Panc1 (cell line): ENCODE results near the gene NTNG1. TPM values are rescaled to one million over a fixed set of nuclear protein-coding genes. Genes with fewer than 3 reads are reported as not detected.

Source experiments
- ATAC-seq: fragments of 200-7000 bp; cut with Tn5 transposase; 2 replicates; pipeline ENCODE4 v1.9.1; 2020; ENCODE audit warnings: mild to moderate bottlenecking, moderate library complexity
- BruUV-seq: library from RNA; stranded (reverse); fragments of 400-500 nt; replicated peaks from 2 replicates; lab custom pipeline; 2021; lab: Mats Ljungman, UMichigan
- CTCF ChIA-PET: fragments of 300-600 bp; sonication (Branson Sonifier 250); formaldehyde crosslinking; loops from one replicate; lab custom pipeline; 2022; ENCODE audit warnings: antibody characterized with exemption; lab: Charles Lee
- POLR2A ChIA-PET: fragments of 300-600 bp; sonication (Branson Sonifier 250); formaldehyde crosslinking; loops from one replicate; lab custom pipeline; 2022; ENCODE audit warnings: antibody characterized with exemption; lab: Charles Lee
- DNase-seq: peaks from one replicate; pipeline ENCODE4 v3.0.0-alpha.2; 2010; ENCODE audit warnings: low read depth, low spot score
- H3K27ac ChIP-seq: 2 replicates; pipeline ENCODE4 v1.5.1; 2011; ENCODE audit warnings: mild to moderate bottlenecking, low read length, inconsistent platforms
- H3K27me3 ChIP-seq: fragments of 200-500 bp; sonication (Bioruptor generic); 2 replicates; pipeline ENCODE4 v1.6.0; 2014; ENCODE audit warnings: low read length, inconsistent platforms; ENCODE audit not compliant: control insufficient read depth, insufficient read depth
- H3K36me3 ChIP-seq: fragments of 200-500 bp; sonication (Bioruptor generic); 2 replicates; pipeline ENCODE4 v1.5.1; 2014; ENCODE audit warnings: inconsistent platforms, mild to moderate bottlenecking, low read length, moderate library complexity; ENCODE audit not compliant: control insufficient read depth, insufficient read depth
- H3K4me1 ChIP-seq: 2 replicates; pipeline ENCODE4 v1.5.1; 2011; ENCODE audit warnings: inconsistent platforms, mild to moderate bottlenecking, low read length, moderate library complexity; ENCODE audit not compliant: control insufficient read depth, insufficient read depth
- H3K4me3 ChIP-seq, 2 experiments: 2 replicates each; pipeline ENCODE4 v1.5.1; 2011 to 2012; ENCODE audit warnings: low read depth in 2 of 2, low read length in 2 of 2, mild to moderate bottlenecking in 2 of 2, inconsistent platforms in 1 of 2, moderate library complexity in 1 of 2
- H3K9me3 ChIP-seq: fragments of 200-500 bp; sonication (Bioruptor generic); 2 replicates; pipeline ENCODE4 v1.5.1; 2014; ENCODE audit warnings: low read depth, mild to moderate bottlenecking, inconsistent platforms, low read length, moderate library complexity; ENCODE audit not compliant: control insufficient read depth, insufficient read depth
- CTCF ChIP-seq: fragments of 450-650 bp; IDR thresholded peaks from 2 replicates; pipeline ENCODE4 v1.5.1; 2017; ENCODE audit warnings: mild to moderate bottlenecking
- POLR2AphosphoS5 ChIP-seq: IDR thresholded peaks from 2 replicates; pipeline ENCODE4 v1.6.1; 2012; ENCODE audit warnings: mild to moderate bottlenecking, low read depth, low read length, moderate library complexity
- REST ChIP-seq, 2 experiments: IDR thresholded peaks; 2 replicates each; pipeline ENCODE4 v1.6.1; 2011 to 2012; ENCODE audit warnings: low read depth in 2 of 2, control low read depth in 1 of 2, low read length in 1 of 2, mild to moderate bottlenecking in 1 of 2, moderate library complexity in 1 of 2; ENCODE audit not compliant: insufficient read depth in 1 of 2
- SIN3A ChIP-seq: IDR thresholded peaks from 2 replicates; pipeline ENCODE4 v1.6.1; 2012; ENCODE audit warnings: low read depth, mild to moderate bottlenecking, low read length, moderate library complexity, borderline replicate concordance; ENCODE audit not compliant: insufficient read depth
- TCF7L2 ChIP-seq: IDR thresholded peaks from 2 replicates; pipeline ENCODE4 v1.6.1; 2011; ENCODE audit warnings: mild to moderate bottlenecking, low read depth, low read length, inconsistent platforms
- in situ Hi-C: cut with HindIII; loops from 2 replicates; pipeline ENCODE4 v1.10.0; 2016; ENCODE audit warnings: low sequenced_read_pairs, low pct_unique_long_range_greater_than_20kb
- intact Hi-C: fragments of 100-400 bp; cut with micrococcal nuclease; formaldehyde crosslinking; loops from one replicate; pipeline ENCODE4 v1.10.0; 2022; ENCODE audit not compliant: unreplicated experiment
- total RNA-seq: library from RNA; stranded (reverse); gene quantifications from one replicate; pipeline ENCODE4 v1.2.1, GENCODE V29; 2021; ENCODE audit not compliant: unreplicated experiment

NTNG1 gene
- total RNA-seq, 1 experiment from 2014 or later = 0.13 TPM

GRCh38 chr1:107443860-107444259 is 303.0 kb downstream of the NTNG1 start:
- ATAC-seq = no peak
- intact Hi-C loops = no loop called here
- Histone ChIP-seq H3K27me3 (no peaks in the 10 kb centered on the region), H3K27ac (no peak overlapping the region), H3K36me3 (no peaks in the 10 kb centered on the region), H3K9me3 (no peaks in the 10 kb centered on the region), H3K4me3 (no peak overlapping the region), H3K4me1 (no peaks in the 10 kb centered on the region)
- CTCF ChIA-PET = no interaction called here
- TF ChIP-seq CTCF = no peak
- no peak for TF ChIP-seq SIN3A
- TF ChIP-seq TCF7L2 = no peak
- no peak for TF ChIP-seq REST (IDR thresholded peaks at IDR 0.05; ENCODE audit: insufficient read depth in 1 of 2, low read depth in 2 of 2, low read length in 1 of 2)
- TF ChIP-seq POLR2AphosphoS5 = no peak
- BruUV-seq = no TSS peak
- in situ Hi-C loops = no loop called here
- POLR2A ChIA-PET = no interaction called here
- no peak for DNase-seq

- POLR2A ChIA-PET = no interaction called here
- Histone ChIP-seq H3K36me3 (no peaks in the 10 kb centered on the region), H3K9me3 (no peaks in the 10 kb centered on the region), H3K4me3 (no peak overlapping the region), H3K27ac (no peak overlapping the region), H3K27me3 (no peaks in the 10 kb centered on the region), H3K4me1 (no peaks in the 10 kb centered on the region)
- no peak for DNase-seq
- CTCF ChIA-PET = no interaction called here
- no peak for ATAC-seq
- intact Hi-C loops (no loop called here), in situ Hi-C loops (no loop called here)
- TF ChIP-seq REST (IDR thresholded peaks at IDR 0.05; ENCODE audit: insufficient read depth in 1 of 2, low read depth in 2 of 2, low read length in 1 of 2) (no peak), POLR2AphosphoS5 (no peak), CTCF (no peak), SIN3A (no peak), TCF7L2 (no peak)
- BruUV-seq = no TSS peak
Observed at GRCh38 chr1:107444302-107444701, 303.5 kb downstream of the NTNG1 start.
